DOHH2 (cell line): Measurements from ENCODE around the gene CHMP2B.
A peak's percentile ranks its signal among the peaks of the same experiment; 100 is the strongest.

Experiments used
- H3F3A ChIP-seq: fragments of 200-600 bp; sonication (generic), shearing (Covaris generic); 2 replicates; pipeline ENCODE4 v1.6.0; 2016; ENCODE audit warnings: antibody characterized with exemption, mild to moderate bottlenecking; ENCODE audit not compliant: control insufficient read depth, insufficient read depth
- H3K27ac ChIP-seq: fragments of 200-600 bp; sonication (generic); 2 replicates; pipeline ENCODE4 v1.5.1; 2014; ENCODE audit warnings: low read depth, mild to moderate bottlenecking, low read length, moderate library complexity
- H3K27me3 ChIP-seq: fragments of 200-600 bp; sonication (generic); 2 replicates; pipeline ENCODE4 v1.6.1; 2014; ENCODE audit warnings: mild to moderate bottlenecking, low read length, mixed read lengths; ENCODE audit not compliant: control insufficient read depth
- H3K36me3 ChIP-seq: fragments of 200-600 bp; sonication (generic); 2 replicates; pipeline ENCODE4 v1.6.1; 2014; ENCODE audit warnings: mild to moderate bottlenecking, low read length, moderate library complexity, mixed read lengths; ENCODE audit not compliant: control insufficient read depth
- H3K4me1 ChIP-seq: fragments of 200-600 bp; sonication (generic); 2 replicates; pipeline ENCODE4 v1.6.1; 2014; ENCODE audit warnings: mild to moderate bottlenecking, low read length, mixed read lengths; ENCODE audit not compliant: control insufficient read depth
- H3K4me2 ChIP-seq: fragments of 200-600 bp; sonication (generic); 2 replicates; pipeline ENCODE4 v1.6.0; 2014; ENCODE audit warnings: mild to moderate bottlenecking, low read length, moderate library complexity
- H3K4me3 ChIP-seq: fragments of 200-600 bp; sonication (generic); 2 replicates; pipeline ENCODE4 v1.5.1; 2014; ENCODE audit warnings: mild to moderate bottlenecking, low read length, mixed read lengths
- H3K79me2 ChIP-seq: fragments of 200-600 bp; sonication (generic); 2 replicates; pipeline ENCODE4 v1.6.1; 2014; ENCODE audit warnings: mild to moderate bottlenecking, low read length, mixed read lengths; ENCODE audit not compliant: control insufficient read depth
- H3K9me2 ChIP-seq: fragments of 200-600 bp; sonication (generic); replicated peaks from 2 replicates; pipeline ENCODE4 v1.6.1; 2014; ENCODE audit warnings: mild to moderate bottlenecking, low read length, mixed read lengths; ENCODE audit not compliant: control insufficient read depth
- H3K9me3 ChIP-seq: fragments of 200-600 bp; sonication (generic); 2 replicates; pipeline ENCODE4 v1.6.1; 2014; ENCODE audit warnings: antibody characterized with exemption, low read length, mixed read lengths; ENCODE audit not compliant: control insufficient read depth, insufficient read depth
- H4K20me1 ChIP-seq: fragments of 200-600 bp; sonication (generic); 2 replicates; pipeline ENCODE4 v1.6.0; 2014; ENCODE audit warnings: low read depth, mild to moderate bottlenecking, antibody characterized with exemption, low read length, moderate library complexity; ENCODE audit not compliant: control insufficient read depth, insufficient read depth
- EZH2phosphoT487 ChIP-seq: fragments of 200-600 bp; sonication (generic); IDR thresholded peaks from 2 replicates; pipeline ENCODE4 v1.6.1; 2017; ENCODE audit warnings: borderline replicate concordance, mild to moderate bottlenecking, antibody characterized with exemption, low read length, moderate library complexity, mixed read lengths
- TF ChIP-seq, protein P1 (sequence below): fragments of 200-600 bp; sonication (generic); IDR thresholded peaks from one replicate; pipeline ENCODE4 v1.5.1; 2014; ENCODE audit warnings: antibody characterized with exemption, mild to moderate bottlenecking, low read depth, low read length; ENCODE audit not compliant: poor library complexity, severe bottlenecking

Gene CHMP2B, protein sequence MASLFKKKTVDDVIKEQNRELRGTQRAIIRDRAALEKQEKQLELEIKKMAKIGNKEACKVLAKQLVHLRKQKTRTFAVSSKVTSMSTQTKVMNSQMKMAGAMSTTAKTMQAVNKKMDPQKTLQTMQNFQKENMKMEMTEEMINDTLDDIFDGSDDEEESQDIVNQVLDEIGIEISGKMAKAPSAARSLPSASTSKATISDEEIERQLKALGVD

DNA sequence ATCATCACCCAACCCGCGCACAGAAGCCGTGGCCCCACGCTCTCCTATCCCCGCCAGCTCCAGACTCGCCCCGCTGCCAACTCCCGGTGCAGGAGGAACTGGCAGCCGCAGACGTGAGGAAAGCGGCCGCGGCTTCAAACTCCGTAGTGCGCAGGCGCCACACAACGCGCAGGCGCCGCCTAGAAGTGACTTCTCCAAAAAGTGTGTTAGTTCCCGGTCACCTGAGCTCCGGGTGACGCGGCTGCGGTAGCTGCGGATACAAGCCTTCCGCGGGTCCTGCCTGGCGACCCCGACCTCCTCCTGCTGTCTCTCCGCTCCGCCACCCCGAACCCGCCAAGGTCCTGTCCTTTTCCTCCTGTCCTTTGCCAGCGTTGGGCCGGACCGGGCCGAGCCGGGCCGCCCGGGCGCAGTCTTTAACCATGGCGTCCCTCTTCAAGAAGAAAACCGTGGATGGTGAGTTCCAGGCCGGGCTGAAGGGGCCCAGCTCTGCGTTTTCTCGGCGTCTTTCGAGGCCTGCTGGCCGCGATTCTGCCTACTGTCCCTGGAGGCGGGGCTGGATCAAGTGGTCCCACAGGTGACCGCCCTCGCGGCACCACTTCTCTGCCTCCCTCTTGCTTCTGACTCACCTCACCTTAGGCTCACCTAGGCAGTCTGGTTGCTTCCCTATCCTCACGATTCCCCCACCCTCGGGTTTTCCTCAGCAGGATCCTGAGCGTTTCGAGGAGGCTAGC lies at the start of gene CHMP2B:
Gene CHMP2B (plus strand): TSS at position 206 of the 731 bp plus-strand sequence. CDS start 214 bp downstream, at position 420.
- no peaks in the 10 kb centered on the region for H3K27me3 ChIP-seq
- TF ChIP-seq, protein P1, sequence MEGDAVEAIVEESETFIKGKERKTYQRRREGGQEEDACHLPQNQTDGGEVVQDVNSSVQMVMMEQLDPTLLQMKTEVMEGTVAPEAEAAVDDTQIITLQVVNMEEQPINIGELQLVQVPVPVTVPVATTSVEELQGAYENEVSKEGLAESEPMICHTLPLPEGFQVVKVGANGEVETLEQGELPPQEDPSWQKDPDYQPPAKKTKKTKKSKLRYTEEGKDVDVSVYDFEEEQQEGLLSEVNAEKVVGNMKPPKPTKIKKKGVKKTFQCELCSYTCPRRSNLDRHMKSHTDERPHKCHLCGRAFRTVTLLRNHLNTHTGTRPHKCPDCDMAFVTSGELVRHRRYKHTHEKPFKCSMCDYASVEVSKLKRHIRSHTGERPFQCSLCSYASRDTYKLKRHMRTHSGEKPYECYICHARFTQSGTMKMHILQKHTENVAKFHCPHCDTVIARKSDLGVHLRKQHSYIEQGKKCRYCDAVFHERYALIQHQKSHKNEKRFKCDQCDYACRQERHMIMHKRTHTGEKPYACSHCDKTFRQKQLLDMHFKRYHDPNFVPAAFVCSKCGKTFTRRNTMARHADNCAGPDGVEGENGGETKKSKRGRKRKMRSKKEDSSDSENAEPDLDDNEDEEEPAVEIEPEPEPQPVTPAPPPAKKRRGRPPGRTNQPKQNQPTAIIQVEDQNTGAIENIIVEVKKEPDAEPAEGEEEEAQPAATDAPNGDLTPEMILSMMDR: no peak
- no peaks in the 10 kb centered on the region for H3K9me2 ChIP-seq
- peaks cover 51% of the 10 kb centered on the region for H3K79me2 ChIP-seq
- H3K4me2 ChIP-seq: peak within 1 kb of the TSS; percentile 94
- no peaks in the 10 kb centered on the region for H3K9me3 ChIP-seq
- peaks cover 13% of the 10 kb centered on the region for H3K4me1 ChIP-seq
- no peaks in the 10 kb centered on the region for H3F3A ChIP-seq
- peak within 1 kb of the TSS; percentile 22; the same call in 1 of the 2 replicates for H3K27ac ChIP-seq
- peak within 1 kb of the TSS; percentile 98 for H3K4me3 ChIP-seq
- peaks cover 5% of the 10 kb centered on the region; the same call in 1 of the 2 replicates for H3K36me3 ChIP-seq
- H4K20me1 ChIP-seq: no peaks in the 10 kb centered on the region

DNA sequence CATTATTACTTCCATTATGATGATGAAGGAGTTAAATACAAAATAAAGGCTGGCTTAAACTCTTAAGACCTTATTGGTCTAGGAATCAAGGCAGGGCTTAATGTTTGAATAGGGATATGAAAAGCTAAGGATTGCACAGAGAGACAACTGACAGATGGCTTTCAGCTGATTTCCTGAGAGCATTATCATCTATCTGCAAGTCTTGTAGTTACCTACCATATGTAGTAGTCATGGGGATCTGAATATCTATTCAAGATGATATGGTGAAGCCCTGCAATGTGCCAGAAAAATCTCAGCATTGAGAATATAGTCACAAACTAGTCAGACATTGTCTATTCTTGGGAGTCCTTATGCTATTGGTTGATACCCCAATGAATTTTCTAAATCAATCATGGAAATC lies 47.5 kb upstream of the CHMP2B start:
- H4K20me1 ChIP-seq: no peaks in the 10 kb centered on the region
- TF ChIP-seq EZH2phosphoT487: no peak
- TF ChIP-seq, protein P1: no peak

DNA sequence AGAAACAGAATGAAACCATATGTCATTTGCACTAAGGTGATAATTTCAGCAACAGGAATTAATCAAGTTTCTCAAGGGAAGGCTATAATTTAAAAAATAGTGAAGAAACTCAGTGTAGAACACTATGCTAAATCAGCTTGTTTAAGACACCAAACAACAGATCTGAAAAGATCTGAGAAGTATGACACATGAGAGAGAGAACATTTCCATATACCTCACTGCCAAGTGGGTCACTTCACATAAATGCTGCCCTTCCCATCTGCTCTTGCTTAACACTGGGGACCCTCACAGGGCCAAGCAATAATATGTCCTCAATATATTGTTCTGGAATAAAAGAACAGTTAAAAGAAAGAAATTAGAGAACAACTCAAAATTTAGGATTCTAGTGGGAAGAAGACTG lies 45.6 kb upstream of the CHMP2B start:
- Histone ChIP-seq H3K4me1 (no peaks in the 10 kb centered on the region), H3K4me2 (no peak overlapping the region), H3K9me3 (no peaks in the 10 kb centered on the region), H3F3A (no peaks in the 10 kb centered on the region), H3K27me3 (no peaks in the 10 kb centered on the region), H4K20me1 (no peaks in the 10 kb centered on the region), H3K79me2 (no peaks in the 10 kb centered on the region), H3K9me2 (no peaks in the 10 kb centered on the region), H3K4me3 (no peak overlapping the region), H3K36me3 (no peaks in the 10 kb centered on the region), H3K27ac (no peak overlapping the region)
- TF ChIP-seq, protein P1: no peak
- TF ChIP-seq EZH2phosphoT487: no peak

More for the DNA sequence above, 47.5 kb upstream of the CHMP2B start:
- no peaks in the 10 kb centered on the region for H3K27me3 ChIP-seq
- H3K4me3 ChIP-seq: no peak overlapping the region
- H3F3A ChIP-seq: no peaks in the 10 kb centered on the region
- no peak overlapping the region for H3K4me2 ChIP-seq
- no peaks in the 10 kb centered on the region for H3K9me3 ChIP-seq
- H3K4me1 ChIP-seq: no peaks in the 10 kb centered on the region
- H3K79me2 ChIP-seq: no peaks in the 10 kb centered on the region
- no peaks in the 10 kb centered on the region for H3K36me3 ChIP-seq
- H3K9me2 ChIP-seq: no peaks in the 10 kb centered on the region
- no peak overlapping the region for H3K27ac ChIP-seq
